NT2/D1 (cell line): ENCODE results near the gene OSM.

Source experiments
- SUZ12 ChIP-seq: IDR thresholded peaks from 2 replicates; pipeline ENCODE4 v1.6.1; 2011; ENCODE audit not compliant: insufficient read length, insufficient read depth; ENCODE audit errors: extremely low read depth
- YY1 ChIP-seq: IDR thresholded peaks from 2 replicates; pipeline ENCODE4 v1.6.1; 2011; ENCODE audit not compliant: insufficient read length, insufficient read depth
- ZNF274 ChIP-seq: IDR thresholded peaks from 2 replicates; pipeline ENCODE4 v1.6.1; 2011; ENCODE audit warnings: mild to moderate bottlenecking, low read depth, low read length

GRCh38 chr22:30260276-30260675 is 6.4 kb downstream of the OSM start:
- no peak for TF ChIP-seq YY1
- TF ChIP-seq ZNF274: no peak
- TF ChIP-seq SUZ12: no peak
